Activated T-cell treated with anti-CD3 and anti-CD28 coated beads for 1 hour (primary cell): ENCODE measurements around the gene DNAH6.
"Not testable (repeated sequence)": the region's sequence is repeated elsewhere in the genome, so short reads cannot be mapped to it uniquely, and the experiment has no call there.

Source experiments
- DNase-seq: peaks from one replicate; pipeline ENCODE4 v3.0.0-alpha.2; 2020; ENCODE audit warnings: low read depth

DNAH6 gene

DNA sequence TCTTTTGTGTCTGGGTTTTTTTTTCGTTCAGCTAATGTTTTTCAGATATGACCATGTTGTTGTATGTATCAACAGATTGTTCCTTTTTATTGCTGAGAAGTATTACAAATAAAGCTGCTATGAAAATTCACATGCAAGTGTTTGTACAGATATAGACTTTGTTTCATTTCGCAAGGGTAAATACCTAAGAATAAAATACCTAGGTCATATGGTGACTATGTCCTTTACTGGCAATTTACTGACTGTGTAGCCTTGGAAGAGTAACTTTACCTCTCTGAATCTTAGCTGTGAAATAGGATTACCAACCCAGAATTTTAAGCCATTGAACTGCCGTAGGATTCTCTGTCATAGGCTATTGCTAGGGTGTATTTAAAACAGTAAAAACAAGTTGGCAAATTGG lies 19.0 kb upstream of the DNAH6 start:
- DNase-seq, result no peak

- DNase-seq, result no peak
These were observed 18.0 kb upstream of the DNAH6 start for GRCh38 chr2:84498150-84498799.

- DNase-seq, result not testable (repeated sequence)
These were observed 5.3 kb upstream of the DNAH6 start for GRCh38 chr2:84511024-84511423.

DNA sequence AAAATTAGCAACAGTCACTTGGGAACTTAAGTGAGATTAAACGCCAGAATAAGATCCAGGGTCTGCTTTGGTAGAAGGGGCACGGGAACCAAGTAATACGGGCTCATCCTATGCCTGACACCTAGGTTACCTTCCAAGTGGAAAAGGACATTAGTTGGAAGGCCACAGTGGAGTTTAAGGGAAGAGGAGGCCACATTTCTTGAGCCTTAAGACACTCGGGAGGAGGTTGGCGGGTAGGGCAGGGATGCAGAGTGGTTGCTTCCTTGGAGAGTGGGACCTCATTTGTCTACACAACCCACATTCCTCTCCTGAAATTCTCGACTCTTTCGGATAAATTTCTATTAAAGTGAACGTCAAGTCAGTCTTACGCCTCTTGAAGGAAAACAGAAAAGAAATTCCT lies 510 bp upstream of the DNAH6 start:
- DNase-seq, result no peak

GRCh38 chr2:84519332-84519957 lies 3.1 kb downstream of the DNAH6 start:
- no peak for DNase-seq

DNA sequence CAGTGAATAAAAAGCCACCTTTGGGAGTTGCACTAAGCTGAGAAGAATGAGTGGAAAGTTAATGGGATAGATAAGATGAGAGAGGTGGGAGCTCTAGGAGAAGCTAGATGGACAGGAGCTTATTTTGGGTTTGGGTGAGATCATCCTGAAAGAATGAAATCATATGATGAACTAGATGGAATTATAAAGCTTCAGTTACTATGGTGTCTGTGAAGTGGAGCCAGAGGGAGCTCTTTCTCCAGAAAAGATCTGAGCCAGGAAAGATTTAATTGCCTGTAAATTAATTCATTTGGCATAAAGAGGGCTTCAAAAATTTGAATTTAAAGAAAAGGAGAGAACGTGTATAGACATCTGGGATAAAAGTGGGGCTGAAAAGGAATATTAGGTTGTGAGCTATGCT lies 10.3 kb downstream of the DNAH6 start:
- no peak for DNase-seq

DNA sequence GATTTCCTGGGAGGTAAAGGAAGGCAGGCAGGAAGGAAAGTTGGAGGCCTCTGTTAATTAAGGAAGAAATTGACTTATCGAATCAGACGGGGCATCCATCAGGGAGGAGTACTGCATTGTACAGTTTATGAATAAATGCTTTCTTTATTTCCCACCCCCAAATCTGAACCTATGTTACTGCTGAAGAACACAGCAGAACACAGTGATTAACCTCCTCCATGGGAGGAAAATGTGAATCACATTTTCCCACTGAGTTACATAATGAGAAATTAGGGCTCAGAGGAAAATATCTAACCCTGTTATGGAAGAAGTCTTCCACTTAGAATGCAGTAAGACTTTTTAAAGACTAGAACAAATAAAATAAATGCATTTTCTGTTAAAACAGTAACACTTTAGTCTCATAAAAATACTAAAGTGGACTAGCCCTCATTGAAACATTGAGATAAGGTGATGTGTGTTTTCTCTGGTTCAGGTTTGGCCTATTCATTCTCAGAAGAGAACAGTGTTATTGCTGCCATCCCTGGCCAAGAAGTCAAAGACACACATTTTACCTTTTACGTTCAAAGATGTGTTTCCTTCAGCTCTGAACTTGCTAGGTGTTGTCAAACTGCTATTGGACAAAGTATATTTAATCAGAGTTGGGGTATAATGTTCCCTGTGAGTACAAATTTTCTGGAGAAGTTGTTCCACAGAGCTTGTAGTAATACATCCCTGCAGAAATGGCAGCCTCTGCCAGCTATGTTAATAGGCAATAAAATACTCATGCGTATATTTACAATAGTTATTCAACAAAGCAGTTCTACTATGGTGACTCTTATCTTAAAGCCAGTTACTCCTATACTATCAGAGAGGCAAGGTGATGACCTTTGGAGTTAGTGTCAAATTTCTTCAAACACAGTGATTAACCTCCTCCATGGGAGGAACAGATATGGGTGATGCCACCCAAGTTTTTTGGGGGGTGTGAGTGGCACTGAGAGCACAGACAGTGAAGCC lies 11.1 kb downstream of the DNAH6 start:
- no peak for DNase-seq

GRCh38 chr2:84532291-84532690 lies 16.0 kb downstream of the DNAH6 start:
- DNase-seq, result no peak

GRCh38 chr2:84534225-84534624 lies 17.9 kb downstream of the DNAH6 start:
- DNase-seq, result no peak

- no peak for DNase-seq
These were observed 21.0 kb downstream of the DNAH6 start for GRCh38 chr2:84537251-84537650.

GRCh38 chr2:84539729-84540128 lies 23.4 kb downstream of the DNAH6 start:
- no peak for DNase-seq

DNA sequence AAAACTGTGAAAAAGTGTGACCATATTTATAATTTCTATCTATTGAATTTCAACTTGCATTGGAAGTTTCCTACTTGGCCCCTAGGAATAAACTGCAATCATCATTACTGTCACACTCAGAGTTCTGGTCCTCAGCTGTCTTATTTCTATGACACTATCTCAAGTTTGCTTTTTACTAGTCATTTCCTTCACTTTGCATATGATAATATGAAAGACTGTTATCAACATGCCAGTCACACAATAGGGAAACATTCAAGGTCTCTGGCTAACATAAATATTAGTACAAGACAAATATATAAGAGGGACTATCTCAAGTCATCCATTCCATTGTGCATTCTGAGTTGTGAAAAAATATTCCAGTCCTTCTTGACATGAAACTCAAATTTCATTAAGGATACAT lies 28.7 kb downstream of the DNAH6 start:
- DNase-seq, result no peak

- DNase-seq, result no peak
These were observed 30.3 kb downstream of the DNAH6 start for GRCh38 chr2:84546551-84546950.

DNA sequence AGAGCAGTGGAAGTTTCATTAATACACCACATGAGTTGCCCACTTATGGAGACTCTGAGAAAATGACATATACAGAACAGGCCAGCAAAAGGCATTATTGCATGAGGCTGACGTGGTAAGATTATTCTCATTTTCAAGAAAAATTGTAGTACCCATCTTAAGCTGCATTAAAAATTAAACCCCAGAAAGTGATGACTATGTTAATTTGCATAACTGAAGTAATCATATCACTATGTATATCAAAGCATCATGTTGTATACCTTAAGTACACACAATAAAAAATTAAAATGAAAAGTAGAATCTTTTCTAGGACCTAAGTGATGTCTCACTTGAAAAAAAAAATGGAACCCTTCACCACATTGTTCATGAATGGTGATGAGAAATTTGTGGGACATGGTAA lies 32.0 kb downstream of the DNAH6 start:
- no peak for DNase-seq

- DNase-seq, result no peak
These were observed 34.6 kb downstream of the DNAH6 start for GRCh38 chr2:84550916-84551315.

DNA sequence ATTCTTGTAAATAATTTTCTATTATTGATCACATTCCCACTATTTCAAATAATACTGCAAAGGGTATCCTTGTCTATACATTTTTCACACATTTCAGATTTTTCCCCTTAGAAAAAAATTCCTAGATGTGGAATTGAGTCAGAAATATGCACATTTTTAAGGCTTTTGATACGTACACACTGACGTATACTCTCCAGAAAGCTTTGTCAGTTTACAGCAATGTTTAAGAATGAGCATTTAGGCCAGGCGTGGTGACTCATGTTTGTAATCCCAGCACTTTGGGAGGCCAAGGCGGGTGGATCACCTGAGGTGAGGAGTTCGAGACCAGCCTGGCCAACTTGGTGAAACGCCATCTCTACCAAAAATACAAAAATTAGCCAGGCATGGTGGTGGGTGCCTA lies 35.2 kb downstream of the DNAH6 start:
- not testable (repeated sequence) for DNase-seq

DNA sequence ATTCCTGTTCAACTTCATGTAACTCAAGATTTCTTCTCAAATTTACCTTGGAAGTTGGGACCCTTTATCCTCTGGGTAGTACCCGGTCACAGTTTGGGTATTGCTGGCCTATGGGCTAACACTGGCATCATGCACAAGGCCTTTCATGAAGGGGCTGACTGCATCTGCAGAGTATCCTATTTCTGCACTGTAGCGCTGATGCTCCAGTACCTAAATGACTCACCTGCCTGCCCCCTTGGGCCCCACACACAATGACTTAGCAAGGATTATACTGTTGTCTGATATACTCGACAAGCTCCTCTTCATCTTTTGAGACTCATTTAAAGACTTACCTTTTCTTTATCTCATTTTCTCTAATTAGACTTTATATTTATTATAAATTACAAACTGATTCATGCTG lies 39.9 kb downstream of the DNAH6 start:
- DNase-seq, result no peak

GRCh38 chr2:84559838-84560237 lies 43.5 kb downstream of the DNAH6 start:
- DNase-seq, result no peak

DNA sequence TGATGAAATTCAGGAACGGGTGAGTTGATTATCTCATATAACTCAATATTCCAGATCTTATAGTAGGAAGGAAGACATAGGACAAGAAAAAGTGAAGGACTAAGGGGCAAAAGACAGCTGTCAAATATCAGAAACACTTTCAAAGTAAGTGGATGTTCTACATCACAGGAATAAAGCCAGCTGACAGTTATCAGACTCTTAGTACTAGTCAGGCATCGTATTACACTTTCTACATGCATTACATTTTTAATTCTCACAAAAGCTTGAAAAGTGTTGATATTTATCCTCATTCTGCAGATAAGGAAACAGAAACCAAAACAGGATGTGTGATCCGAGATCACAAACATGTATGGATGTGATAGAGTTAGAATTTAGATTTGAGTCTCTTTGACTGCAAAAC lies 63.4 kb downstream of the DNAH6 start:
- no peak for DNase-seq

DNA sequence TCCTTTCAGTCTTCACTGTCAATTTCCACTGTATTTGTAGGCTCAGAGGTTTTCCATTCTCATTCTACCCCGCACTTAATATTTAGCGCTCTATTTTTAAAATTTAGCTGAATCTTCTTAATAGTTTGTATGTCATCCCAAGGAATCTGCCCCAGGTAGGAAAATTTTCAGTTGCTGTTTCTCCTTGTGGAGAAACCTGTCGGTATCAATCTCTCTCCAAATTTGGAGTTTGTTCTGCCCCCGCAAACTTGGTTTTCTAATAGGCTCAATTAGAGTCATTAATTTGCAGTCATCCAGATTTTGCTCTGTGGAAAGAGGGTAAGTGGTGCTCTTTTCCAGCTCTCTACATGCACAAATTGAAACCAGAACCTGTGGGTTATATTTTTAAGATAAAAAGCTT lies 87.6 kb downstream of the DNAH6 start:
- DNase-seq, result no peak

GRCh38 chr2:84613082-84613481 lies 96.8 kb downstream of the DNAH6 start:
- DNase-seq, result no peak

- DNase-seq, result no peak
These were observed 103.6 kb downstream of the DNAH6 start for GRCh38 chr2:84619794-84620371.

GRCh38 chr2:84628486-84628885 lies 112.2 kb downstream of the DNAH6 start:
- no peak for DNase-seq
